H1 (cell line): ENCODE results near the gene MAP3K3.

Experiments
- EGR1 ChIP-seq: IDR thresholded peaks from 2 replicates; pipeline ENCODE4 v1.6.1; 2011; ENCODE audit warnings: low read depth, low read length, borderline replicate concordance
- FOSL1 ChIP-seq: IDR thresholded peaks from 2 replicates; pipeline ENCODE4 v1.6.1; 2011; ENCODE audit warnings: mild to moderate bottlenecking, low read depth, low read length, moderate library complexity; ENCODE audit not compliant: insufficient read depth
- SAP30 ChIP-seq: fragments of 300-600 bp; sonication (generic); IDR thresholded peaks from 2 replicates; pipeline ENCODE4 v1.7.1; 2012; ENCODE audit warnings: low read length, moderate library complexity, mild to moderate bottlenecking, inconsistent platforms; ENCODE audit not compliant: insufficient read depth, insufficient replicate concordance
- TF ChIP-seq, protein P1 (sequence below), 3 experiments: IDR thresholded peaks; 1 replicate in 2 of 3; 2 replicates in 1 of 3; pipeline versions ENCODE4 v1.5.1 to v1.6.1; 2011; ENCODE audit warnings: low read length in 3 of 3, mild to moderate bottlenecking in 3 of 3, inconsistent platforms in 2 of 3, low read depth in 1 of 3, moderate library complexity in 1 of 3; ENCODE audit not compliant: insufficient read depth in 1 of 3; ENCODE audit errors: control extremely low read depth in 1 of 3

GRCh38 chr17:63694229-63694949 lies 72.2 kb downstream of the MAP3K3 start:
- TF ChIP-seq, protein P1, sequence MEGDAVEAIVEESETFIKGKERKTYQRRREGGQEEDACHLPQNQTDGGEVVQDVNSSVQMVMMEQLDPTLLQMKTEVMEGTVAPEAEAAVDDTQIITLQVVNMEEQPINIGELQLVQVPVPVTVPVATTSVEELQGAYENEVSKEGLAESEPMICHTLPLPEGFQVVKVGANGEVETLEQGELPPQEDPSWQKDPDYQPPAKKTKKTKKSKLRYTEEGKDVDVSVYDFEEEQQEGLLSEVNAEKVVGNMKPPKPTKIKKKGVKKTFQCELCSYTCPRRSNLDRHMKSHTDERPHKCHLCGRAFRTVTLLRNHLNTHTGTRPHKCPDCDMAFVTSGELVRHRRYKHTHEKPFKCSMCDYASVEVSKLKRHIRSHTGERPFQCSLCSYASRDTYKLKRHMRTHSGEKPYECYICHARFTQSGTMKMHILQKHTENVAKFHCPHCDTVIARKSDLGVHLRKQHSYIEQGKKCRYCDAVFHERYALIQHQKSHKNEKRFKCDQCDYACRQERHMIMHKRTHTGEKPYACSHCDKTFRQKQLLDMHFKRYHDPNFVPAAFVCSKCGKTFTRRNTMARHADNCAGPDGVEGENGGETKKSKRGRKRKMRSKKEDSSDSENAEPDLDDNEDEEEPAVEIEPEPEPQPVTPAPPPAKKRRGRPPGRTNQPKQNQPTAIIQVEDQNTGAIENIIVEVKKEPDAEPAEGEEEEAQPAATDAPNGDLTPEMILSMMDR (IDR thresholded peaks at IDR 0.05; ENCODE audit: control extremely low read depth in 1 of 3, insufficient read depth in 1 of 3, low read depth in 1 of 3, low read length in 3 of 3) = no peak
- TF ChIP-seq EGR1 (no peak), FOSL1 (no peak), SAP30 (no peak)
